Measurements from ENCODE around the gene RNF217.

The RNF217 gene

GRCh38 chr6:125050663-125051318 lies 88.6 kb downstream of the RNF217 start:
- no peak overlapping the region for H3K4me3 ChIP-seq (ENCODE audit: low read depth, low read length)
- TF ChIP-seq CTCF (conservative IDR thresholded peaks at IDR 0.05; ENCODE audit: low read depth, low read length): no peak
- peak; percentile 48 for DNase-seq (ENCODE audit: low read depth)

GRCh38 chr6:125053809-125054208 lies 91.6 kb downstream of the RNF217 start:
- TF ChIP-seq CTCF (conservative IDR thresholded peaks at IDR 0.05; ENCODE audit: low read depth, low read length): no peak
- H3K4me3 ChIP-seq (ENCODE audit: low read depth, low read length): no peak overlapping the region
- no peak for DNase-seq (ENCODE audit: low read depth)

- no peak for TF ChIP-seq CTCF (conservative IDR thresholded peaks at IDR 0.05; ENCODE audit: low read depth, low read length)
- H3K4me3 ChIP-seq (ENCODE audit: low read depth, low read length): no peak overlapping the region
- DNase-seq (ENCODE audit: low read depth): no peak
These were observed 92.1 kb downstream of the RNF217 start for GRCh38 chr6:125054331-125054730.

- no peak overlapping the region for H3K4me3 ChIP-seq (ENCODE audit: low read depth, low read length)
- TF ChIP-seq CTCF (conservative IDR thresholded peaks at IDR 0.05; ENCODE audit: low read depth, low read length): no peak
- DNase-seq (ENCODE audit: low read depth): no peak
These were observed 95.4 kb downstream of the RNF217 start for GRCh38 chr6:125057392-125058246.

GRCh38 chr6:125058546-125058945 lies 96.3 kb downstream of the RNF217 start:
- no peak for TF ChIP-seq CTCF (conservative IDR thresholded peaks at IDR 0.05; ENCODE audit: low read depth, low read length)
- no peak overlapping the region for H3K4me3 ChIP-seq (ENCODE audit: low read depth, low read length)
- no peak for DNase-seq (ENCODE audit: low read depth)

GRCh38 chr6:125063307-125063706 lies 101.1 kb downstream of the RNF217 start:
- TF ChIP-seq CTCF (conservative IDR thresholded peaks at IDR 0.05; ENCODE audit: low read depth, low read length): no peak
- no peak for DNase-seq (ENCODE audit: low read depth)
- no peak overlapping the region for H3K4me3 ChIP-seq (ENCODE audit: low read depth, low read length)
